GM12865 (cell line): ENCODE measurements around the gene ZMIZ1.
A peak's percentile ranks its signal among the peaks of the same experiment; 100 is the strongest.

Source experiments
- DNase-seq: peaks from one replicate; pipeline ENCODE4 v3.0.0; 2010; ENCODE audit warnings: low read depth
- H3K4me3 ChIP-seq: 2 replicates; pipeline ENCODE4 v1.5.1; 2011; ENCODE audit warnings: mild to moderate bottlenecking, low read depth, low read length, control low read depth
- CTCF ChIP-seq: IDR thresholded peaks from 2 replicates; pipeline ENCODE4 v1.5.1; 2011; ENCODE audit warnings: low read length, control low read depth, low read depth, inconsistent platforms; ENCODE audit not compliant: insufficient read depth; ENCODE audit errors: missing control alignments

Gene ZMIZ1

GRCh38 chr10:79097021-79097872 lies 28.5 kb downstream of the ZMIZ1 start:
- H3K4me3 ChIP-seq: no peak overlapping the region
- no peak for TF ChIP-seq CTCF
- no peak for DNase-seq

- DNase-seq: no peak
- TF ChIP-seq CTCF: no peak
- no peak overlapping the region for H3K4me3 ChIP-seq
These were observed 29.3 kb downstream of the ZMIZ1 start for GRCh38 chr10:79098061-79098460.

- TF ChIP-seq CTCF: no peak
- peak; percentile 66 for DNase-seq
- no peak overlapping the region for H3K4me3 ChIP-seq
These were observed 29.8 kb downstream of the ZMIZ1 start for GRCh38 chr10:79098596-79099015.

- no peak for DNase-seq
- TF ChIP-seq CTCF: no peak
- H3K4me3 ChIP-seq: no peak overlapping the region
These were observed 31.2 kb downstream of the ZMIZ1 start for GRCh38 chr10:79099898-79100448.

DNA sequence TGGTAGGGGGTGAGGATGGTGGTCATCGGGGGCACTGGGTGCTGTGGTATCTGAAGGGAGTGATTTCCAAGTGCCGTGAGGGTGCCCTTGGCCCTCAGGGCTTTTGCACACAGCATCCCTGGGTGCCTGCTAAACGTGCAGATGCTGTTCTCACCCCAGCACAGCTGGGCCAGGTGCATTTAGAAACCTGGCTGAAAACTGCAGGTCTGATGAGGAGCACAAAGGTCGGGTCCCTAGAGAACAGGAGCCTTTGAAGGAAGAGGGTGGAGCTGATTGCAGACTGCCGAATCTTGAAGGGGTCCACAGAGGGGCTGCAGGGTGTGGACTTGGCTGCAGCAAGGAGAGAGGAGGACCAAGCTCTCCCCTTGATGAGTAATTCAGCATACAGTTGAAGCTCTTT lies 32.0 kb downstream of the ZMIZ1 start:
- no peak for DNase-seq
- H3K4me3 ChIP-seq: no peak overlapping the region
- no peak for TF ChIP-seq CTCF

DNA sequence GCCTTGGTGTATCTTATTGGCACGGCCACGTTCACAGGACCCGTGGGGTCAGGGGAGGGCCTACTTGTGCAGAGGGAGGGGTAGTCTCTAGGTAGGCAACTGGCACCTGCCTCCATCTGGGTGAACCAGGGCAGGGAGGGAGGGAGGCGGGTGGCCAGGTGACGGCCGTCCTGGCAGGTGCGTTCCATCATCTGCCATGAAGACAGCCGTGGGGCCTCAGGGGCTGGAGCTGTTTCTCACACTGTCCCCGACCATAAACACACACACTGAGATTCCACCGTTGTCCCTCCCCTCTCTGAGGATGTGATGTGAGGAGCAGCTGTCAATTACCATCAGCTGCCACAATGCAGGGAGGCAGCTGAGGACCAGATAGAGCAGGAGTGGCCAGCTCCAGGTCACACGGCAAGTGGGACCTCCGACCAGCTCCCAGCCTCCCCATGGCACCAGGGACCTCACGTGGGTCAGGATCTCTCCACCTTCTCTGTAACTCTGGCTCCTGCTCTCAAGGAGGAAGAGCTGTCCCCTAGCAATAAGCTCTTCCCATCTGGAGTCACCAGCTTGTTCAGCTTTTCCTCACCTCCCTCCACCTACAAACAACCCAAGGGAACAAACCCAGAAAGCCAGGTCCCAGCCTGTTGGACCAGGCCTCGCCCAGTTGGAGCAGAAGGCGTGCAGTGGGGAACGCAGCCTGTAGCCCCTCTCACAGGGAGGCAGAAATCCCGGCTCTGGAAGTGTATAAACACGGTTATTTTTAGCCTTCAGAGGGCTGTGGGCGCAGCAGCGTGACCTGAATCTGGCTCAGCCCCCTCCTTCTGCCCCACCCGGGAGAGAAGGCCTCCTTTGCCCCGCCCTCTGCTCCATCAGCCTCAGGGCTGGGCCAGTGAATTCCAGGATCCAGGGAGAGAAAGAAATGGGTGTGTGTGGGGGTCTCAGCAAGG lies 33.1 kb downstream of the ZMIZ1 start:
- TF ChIP-seq CTCF: no peak
- no peak for DNase-seq
- no peak overlapping the region for H3K4me3 ChIP-seq
